Activated CD8-positive, alpha-beta T cell treated with anti-CD3 and anti-CD28 coated beads, Interleukin-2, amount 10 ng/mL, durations not matched to agents 7 days and 5 days (primary cell): Measurements from ENCODE around the gene B3GLCT. TPM values are rescaled to one million over a fixed set of nuclear protein-coding genes. Genes with fewer than 3 reads are reported as not detected.

Experiments used
- ATAC-seq: fragments of 150-1000 bp; cut with Tn5 transposase; one replicate; pipeline ENCODE4 v1.10.0; 2021; ENCODE audit warnings: moderate library complexity
- CTCF ChIA-PET: fragments of 350-600 bp; sonication (Branson Sonifier 250); formaldehyde crosslinking; loops from one replicate; lab custom pipeline; 2021; ENCODE audit warnings: antibody characterized with exemption; lab: Charles Lee
- POLR2A ChIA-PET: fragments of 350-600 bp; sonication (Branson Sonifier 250); formaldehyde crosslinking; loops from one replicate; lab custom pipeline; 2021; ENCODE audit warnings: antibody characterized with exemption; lab: Charles Lee
- DNase-seq: peaks from one replicate; pipeline ENCODE4 v3.0.0-alpha.2; 2020
- H3K27ac Mint-ChIP-seq: one replicate; pipeline ENCODE4 v1.8.0; 2021; ENCODE audit warnings: mild to moderate bottlenecking, mixed read lengths
- H3K27me3 Mint-ChIP-seq: one replicate; pipeline ENCODE4 v1.8.0; 2021; ENCODE audit warnings: low read depth, mixed read lengths
- H3K36me3 Mint-ChIP-seq: one replicate; pipeline ENCODE4 v1.8.0; 2021; ENCODE audit warnings: low read depth, mixed read lengths
- H3K4me1 Mint-ChIP-seq: one replicate; pipeline ENCODE4 v1.8.0; 2021; ENCODE audit warnings: low read depth, mixed read lengths
- H3K4me3 Mint-ChIP-seq: one replicate; pipeline ENCODE4 v1.8.0; 2021; ENCODE audit warnings: mild to moderate bottlenecking, mixed read lengths
- H3K9me3 Mint-ChIP-seq: one replicate; pipeline ENCODE4 v1.8.0; 2022; ENCODE audit warnings: mixed read lengths; ENCODE audit not compliant: insufficient read depth
- total RNA-seq, 2 experiments: library from RNA; stranded (reverse); gene quantifications; one replicate each; pipeline ENCODE4 v1.2.3, GENCODE V29; 2021

Gene B3GLCT
- total RNA-seq, result 1 to 10 TPM; 5.0 to 5.5 TPM

- no peaks in the 10 kb centered on the region for H3K36me3 Mint-ChIP-seq
- H3K9me3 Mint-ChIP-seq, result no peaks in the 10 kb centered on the region
- H3K27ac Mint-ChIP-seq, result peak within 1 kb of the TSS; percentile 83
- CTCF ChIA-PET, result interaction anchor here (0.9 to 2.7 kb wide), 15 partner anchors 9 to 227 kb away, joined by 3 to 10 read pairs (median 4); no protein-coding TSS in a partner anchor
- peaks cover 25% of the 10 kb centered on the region for H3K4me1 Mint-ChIP-seq
- ATAC-seq (peak; percentile 86), DNase-seq (peak; percentile 81)
- POLR2A ChIA-PET, result interaction anchor here (0.7 kb wide), 1 partner anchor 39 kb away, joined by 3 read pairs; no protein-coding TSS in a partner anchor
- peak within 1 kb of the TSS; percentile 78 for H3K4me3 Mint-ChIP-seq
- peaks cover 4% of the 10 kb centered on the region for H3K27me3 Mint-ChIP-seq
These were observed at the start of gene B3GLCT for GRCh38 chr13:31199849-31200636. Gene B3GLCT, plus strand, starts transcription at chr13:31199975. Its CDS starts 110 bp downstream, at chr13:31200085.

DNA sequence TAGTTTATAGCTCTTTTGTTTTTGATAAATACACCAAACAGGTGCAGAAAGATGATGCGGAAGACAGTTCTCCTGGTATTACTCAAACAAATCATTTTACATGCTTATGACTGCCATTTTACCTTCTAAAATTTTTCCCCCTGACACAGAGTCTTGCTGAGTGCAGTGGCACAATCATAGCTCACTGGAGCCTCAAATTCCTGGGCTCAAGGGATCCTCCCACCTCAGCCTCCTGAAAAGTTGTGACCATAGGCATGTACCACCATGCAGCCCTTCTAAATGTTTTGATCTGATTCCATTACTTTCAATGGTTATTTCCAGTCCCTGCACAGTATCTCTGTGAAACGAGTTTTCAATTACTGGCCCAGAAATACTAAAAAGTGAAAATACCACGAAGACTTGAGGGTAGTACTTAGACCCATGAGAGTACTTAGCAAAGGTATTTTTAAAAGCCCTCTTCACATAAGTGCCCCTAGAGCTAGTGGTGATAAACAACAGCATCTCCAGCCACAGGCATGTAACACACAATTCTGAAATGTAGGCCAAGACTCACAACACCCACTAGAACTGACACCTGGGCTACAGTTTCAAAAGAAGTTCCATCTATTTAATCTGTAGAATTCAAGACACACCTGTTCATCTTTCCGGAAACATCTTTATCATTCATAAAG, 49.3 kb upstream of the B3GLCT start:
- peaks cover 10% of the 10 kb centered on the region for H3K4me1 Mint-ChIP-seq
- H3K36me3 Mint-ChIP-seq, result peaks cover 83% of the 10 kb centered on the region
- peak; percentile 12 for ATAC-seq
- H3K9me3 Mint-ChIP-seq, result no peaks in the 10 kb centered on the region
- no peak overlapping the region for H3K4me3 Mint-ChIP-seq
- no peak overlapping the region for H3K27ac Mint-ChIP-seq
- CTCF ChIA-PET, result interaction anchor here (2.4 kb wide), 1 partner anchor 10 kb away, joined by 10 read pairs; no protein-coding TSS in a partner anchor
- no peak for DNase-seq
- no peaks in the 10 kb centered on the region for H3K27me3 Mint-ChIP-seq
- POLR2A ChIA-PET, result no interaction called here

DNA sequence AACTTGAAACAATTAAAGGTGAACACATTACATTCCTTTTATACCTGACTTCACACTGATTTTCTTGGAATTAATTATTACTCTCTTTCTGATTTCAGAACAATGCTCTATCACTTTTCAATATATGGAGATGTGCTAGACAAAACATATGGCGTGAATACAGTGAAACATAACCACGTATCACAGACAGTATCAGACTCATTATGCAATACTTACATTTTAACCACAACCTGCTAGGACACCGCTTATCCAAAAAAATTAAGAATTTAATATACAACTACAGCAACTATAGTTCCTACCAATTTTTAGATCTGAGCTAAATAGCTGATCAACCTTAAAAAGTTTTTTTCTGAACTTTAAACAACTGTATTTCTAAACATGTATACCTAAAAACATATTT, 47.9 kb upstream of the B3GLCT start:
- Mint-ChIP-seq H3K4me1 (peaks cover 10% of the 10 kb centered on the region), H3K36me3 (peaks cover 77% of the 10 kb centered on the region), H3K27me3 (no peaks in the 10 kb centered on the region), H3K9me3 (no peaks in the 10 kb centered on the region), H3K4me3 (no peak overlapping the region), H3K27ac (peak overlapping the region; percentile 25)
- POLR2A ChIA-PET, result interaction anchor here (1.6 kb wide), 1 partner anchor 9 kb away, joined by 4 read pairs; the partner anchor contains the start of gene HSPH1
- CTCF ChIA-PET, result interaction anchor here (1.0 to 2.1 kb wide), 7 partner anchors 9 to 107 kb away, joined by 3 to 6 read pairs (median 4); partner anchors contain the start of genes B3GLCT and HSPH1
- ATAC-seq (no peak), DNase-seq (no peak)

GRCh38 chr13:31154939-31155338, 44.8 kb upstream of the B3GLCT start:
- H3K27ac Mint-ChIP-seq, result no peak overlapping the region
- no peaks in the 10 kb centered on the region for H3K9me3 Mint-ChIP-seq
- CTCF ChIA-PET, result interaction anchor here (1.7 to 1.8 kb wide), 2 partner anchors 44 to 110 kb away, joined by 3 to 4 read pairs; partner anchors contain the start of gene B3GLCT
- peaks cover 36% of the 10 kb centered on the region for H3K4me1 Mint-ChIP-seq
- no peak overlapping the region for H3K4me3 Mint-ChIP-seq
- no peaks in the 10 kb centered on the region for H3K27me3 Mint-ChIP-seq
- no peak for DNase-seq
- H3K36me3 Mint-ChIP-seq, result peaks cover 67% of the 10 kb centered on the region
- no peak for ATAC-seq
- POLR2A ChIA-PET, result no interaction called here

DNA sequence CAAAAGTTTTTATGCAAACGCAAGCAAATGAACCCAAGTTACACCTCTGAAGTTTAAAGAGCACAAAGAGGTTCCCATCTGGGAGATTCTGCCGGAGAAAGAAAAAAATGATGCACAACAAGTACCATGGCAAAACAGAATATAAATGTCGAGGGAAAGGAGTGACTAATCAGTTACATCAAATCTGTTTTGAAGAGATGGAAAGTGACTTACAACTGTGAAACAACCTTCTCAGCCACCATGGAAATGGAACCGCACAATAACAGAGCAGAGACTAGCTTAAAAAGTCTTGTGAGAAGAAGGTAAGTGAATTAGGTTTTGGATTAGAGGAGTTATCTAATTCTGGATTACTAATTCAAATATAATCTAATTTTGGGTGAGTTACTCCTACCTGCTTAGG, 40.5 kb upstream of the B3GLCT start:
- Mint-ChIP-seq H3K4me3 (peak overlapping the region; percentile 98), H3K9me3 (no peaks in the 10 kb centered on the region), H3K27ac (peak overlapping the region; percentile 4), H3K27me3 (no peaks in the 10 kb centered on the region), H3K36me3 (peaks cover 44% of the 10 kb centered on the region), H3K4me1 (peaks cover 45% of the 10 kb centered on the region)
- ATAC-seq (no peak), DNase-seq (no peak)
- ChIA-PET CTCF (interaction anchor here (0.7 to 2.1 kb wide), 2 partner anchors 9 to 21 kb away, joined by 3 to 10 read pairs; no protein-coding TSS in a partner anchor), POLR2A (no interaction called here)

- H3K4me1 Mint-ChIP-seq, result peaks cover 42% of the 10 kb centered on the region
- peaks cover 30% of the 10 kb centered on the region for H3K36me3 Mint-ChIP-seq
- peak overlapping the region; percentile 98 for H3K4me3 Mint-ChIP-seq
- ChIA-PET POLR2A (interaction anchor here (0.5 to 1.5 kb wide), 9 partner anchors 9 to 1896 kb away, joined by 3 to 4 read pairs (median 3); partner anchors contain the start of gene B3GLCT), CTCF (interaction anchor here (0.8 to 2.1 kb wide), 6 partner anchors 9 to 580 kb away, joined by 3 to 10 read pairs (median 4); no protein-coding TSS in a partner anchor)
- peak; percentile 12 for ATAC-seq
- no peaks in the 10 kb centered on the region for H3K9me3 Mint-ChIP-seq
- H3K27me3 Mint-ChIP-seq, result no peaks in the 10 kb centered on the region
- DNase-seq, result peak; percentile 77
- H3K27ac Mint-ChIP-seq, result peak overlapping the region; percentile 99
These were observed 38.8 kb upstream of the B3GLCT start for GRCh38 chr13:31160857-31161556.

DNA sequence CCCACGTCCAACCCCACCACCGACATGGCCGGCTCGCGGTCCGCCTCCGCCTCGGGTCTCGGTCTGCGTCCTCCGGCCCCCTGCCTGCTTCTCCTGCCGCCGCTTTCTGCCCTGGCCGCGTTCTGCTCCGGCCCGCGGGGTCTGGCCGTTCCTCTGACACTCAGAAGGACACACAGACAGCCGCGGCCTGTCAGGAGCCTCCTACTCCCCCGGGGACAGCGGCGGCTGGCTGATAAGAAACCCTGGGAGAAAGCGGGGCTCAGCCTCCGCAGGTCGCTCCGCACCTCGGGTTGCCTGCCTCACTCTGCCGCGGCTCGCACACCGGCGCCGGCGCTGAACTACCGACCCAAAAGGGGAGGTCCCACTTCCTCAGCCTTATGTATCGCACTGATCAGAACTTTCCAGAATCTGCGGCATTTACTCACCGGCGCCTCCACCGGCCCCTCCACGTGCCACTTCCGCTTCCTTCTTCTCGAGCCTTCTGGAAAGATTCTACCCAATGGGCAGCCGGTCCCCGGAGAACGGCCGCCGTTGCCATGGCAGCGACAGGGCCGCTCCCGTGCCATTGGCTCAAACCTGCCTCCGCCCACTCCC, 38.1 kb upstream of the B3GLCT start, which contains the start of gene HSPH1:
Gene HSPH1, minus strand, starts transcription at position 348 of the 594 bp plus-strand sequence. Its CDS starts 322 bp downstream, at position 26.
- H3K36me3 Mint-ChIP-seq, result peaks cover 30% of the 10 kb centered on the region
- H3K4me3 Mint-ChIP-seq, result peak within 1 kb of the TSS; percentile 98
- ATAC-seq (peak; percentile 80), DNase-seq (peak; percentile 99)
- H3K9me3 Mint-ChIP-seq, result no peaks in the 10 kb centered on the region
- peak within 1 kb of the TSS; percentile 99 for H3K27ac Mint-ChIP-seq
- no peaks in the 10 kb centered on the region for H3K27me3 Mint-ChIP-seq
- H3K4me1 Mint-ChIP-seq, result peaks cover 42% of the 10 kb centered on the region
- CTCF ChIA-PET, result interaction anchor here (0.8 to 1.6 kb wide), 4 partner anchors 9 to 579 kb away, joined by 3 to 5 read pairs (median 3); no protein-coding TSS in a partner anchor
- POLR2A ChIA-PET, result interaction anchor here (0.6 to 1.5 kb wide), 4 partner anchors 10 to 523 kb away, joined by 3 to 4 read pairs (median 3); no protein-coding TSS in a partner anchor

DNA sequence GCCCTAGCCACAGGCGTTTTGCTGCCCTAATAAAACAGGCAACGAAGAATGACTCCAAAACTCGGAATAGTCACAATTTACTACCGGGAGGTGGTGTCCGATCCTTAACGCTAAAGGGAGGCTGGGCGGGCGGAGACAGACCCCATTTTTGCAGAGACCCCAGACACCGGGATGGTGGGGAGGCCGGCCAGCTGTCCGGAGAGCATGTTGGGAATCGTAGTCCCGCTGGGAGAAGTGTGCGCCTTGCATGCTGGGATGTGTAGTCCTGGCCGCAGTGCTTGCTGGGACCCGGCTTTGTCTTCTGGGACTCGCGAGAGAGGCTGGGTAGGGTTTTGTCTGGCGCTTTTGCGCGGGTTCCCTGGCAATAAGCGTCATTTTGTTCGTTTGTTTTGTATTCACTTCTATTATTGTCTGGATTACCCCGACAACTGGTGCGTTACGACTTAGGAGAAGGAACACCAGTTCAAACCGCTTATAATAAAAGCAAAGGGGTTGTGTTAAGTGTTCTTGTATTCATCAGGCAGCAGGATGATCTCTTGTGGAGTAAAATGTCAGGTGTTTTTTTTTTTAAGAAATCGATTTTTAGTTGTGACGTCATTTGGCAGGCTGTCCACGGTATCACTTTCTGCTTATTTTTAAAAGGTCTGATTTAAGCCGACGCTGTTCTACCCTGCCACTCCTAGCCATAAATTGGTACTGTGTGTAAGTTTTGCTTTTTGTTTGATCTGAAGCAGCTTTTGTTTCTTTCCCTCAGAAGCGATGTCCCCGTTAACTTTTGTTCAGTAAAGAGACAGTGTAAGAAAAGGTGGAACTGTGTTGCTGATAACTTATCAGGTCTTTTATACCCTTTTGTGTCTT, 37.4 kb upstream of the B3GLCT start:
- H3K36me3 Mint-ChIP-seq, result peaks cover 26% of the 10 kb centered on the region
- ChIA-PET POLR2A (interaction anchor here (1.2 kb wide), 1 partner anchor 39 kb away, joined by 3 read pairs; no protein-coding TSS in a partner anchor), CTCF (interaction anchor here (2.3 kb wide), 1 partner anchor 39 kb away, joined by 7 read pairs; no protein-coding TSS in a partner anchor)
- no peaks in the 10 kb centered on the region for H3K9me3 Mint-ChIP-seq
- H3K27ac Mint-ChIP-seq, result peak overlapping the region; percentile 99
- H3K4me3 Mint-ChIP-seq, result peak overlapping the region; percentile 98
- H3K4me1 Mint-ChIP-seq, result peaks cover 39% of the 10 kb centered on the region
- no peaks in the 10 kb centered on the region for H3K27me3 Mint-ChIP-seq
- DNase-seq (peak; percentile 98), ATAC-seq (peak; percentile 86)

DNA sequence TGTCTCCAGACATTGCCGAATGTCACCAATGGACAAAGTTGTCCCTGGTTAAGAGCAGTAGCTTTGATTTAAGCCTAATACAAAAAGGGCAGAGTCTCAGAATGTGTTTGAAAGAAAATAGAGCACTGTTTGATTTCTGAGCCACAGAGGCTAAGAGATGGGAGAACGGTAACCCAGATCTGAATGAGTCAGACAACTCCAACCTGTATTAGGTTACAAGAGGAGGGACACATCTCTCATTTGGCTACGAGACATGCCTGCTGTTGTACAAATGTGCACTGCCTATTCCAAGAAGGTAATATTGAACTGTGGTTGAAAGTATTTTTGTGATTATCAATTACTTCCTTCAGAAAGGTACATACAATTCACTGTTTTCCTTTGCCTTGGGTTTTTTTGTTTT, 33.2 kb upstream of the B3GLCT start:
- POLR2A ChIA-PET, result no interaction called here
- no peaks in the 10 kb centered on the region for H3K9me3 Mint-ChIP-seq
- peaks cover 3% of the 10 kb centered on the region for H3K36me3 Mint-ChIP-seq
- H3K4me1 Mint-ChIP-seq, result peaks cover 32% of the 10 kb centered on the region
- H3K27me3 Mint-ChIP-seq, result no peaks in the 10 kb centered on the region
- no peak overlapping the region for H3K27ac Mint-ChIP-seq
- ATAC-seq, result no peak
- H3K4me3 Mint-ChIP-seq, result no peak overlapping the region
- CTCF ChIA-PET, result no interaction called here
- no peak for DNase-seq

DNA sequence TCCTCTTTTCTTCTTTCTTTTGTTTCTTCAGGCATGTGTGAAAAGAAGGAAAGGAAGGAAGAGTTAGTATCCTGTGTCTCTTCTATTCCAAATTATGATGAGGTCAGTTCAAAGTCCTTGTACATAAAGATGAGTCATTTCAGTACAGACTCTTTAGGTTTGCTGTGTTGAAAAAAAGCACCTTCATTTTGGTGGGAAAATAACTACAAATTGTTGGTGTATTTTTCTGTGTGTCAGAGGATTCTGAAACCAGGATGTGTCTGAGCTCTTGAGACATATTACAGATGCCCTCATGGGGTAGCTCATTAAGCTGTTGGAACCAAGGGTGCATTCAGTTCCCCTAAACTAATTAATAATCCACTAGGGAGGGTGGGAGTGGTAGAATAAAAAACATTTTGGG, 32.3 kb upstream of the B3GLCT start:
- ChIA-PET CTCF (interaction anchor here (1.0 kb wide), 1 partner anchor 15 kb away, joined by 4 read pairs; no protein-coding TSS in a partner anchor), POLR2A (no interaction called here)
- H3K4me1 Mint-ChIP-seq, result peaks cover 32% of the 10 kb centered on the region
- DNase-seq (no peak), ATAC-seq (no peak)
- no peaks in the 10 kb centered on the region for H3K27me3 Mint-ChIP-seq
- no peak overlapping the region for H3K4me3 Mint-ChIP-seq
- no peaks in the 10 kb centered on the region for H3K36me3 Mint-ChIP-seq
- H3K9me3 Mint-ChIP-seq, result no peaks in the 10 kb centered on the region
- H3K27ac Mint-ChIP-seq, result no peak overlapping the region
